HG03354 (cell line): ENCODE results near the gene MYADML2.

Source experiments
- ATAC-seq: cut with Tn5 transposase; IDR thresholded peaks from one replicate; pipeline ENCODE4 v1.9.1; 2021; ENCODE audit warnings: mild to moderate bottlenecking; ENCODE audit not compliant: unreplicated experiment, poor library complexity, severe bottlenecking

MYADML2 gene

GRCh38 chr17:81903415-81903831, 43.6 kb downstream of the MYADML2 start:
- no peak for ATAC-seq

GRCh38 chr17:81902653-81903414, 44.2 kb downstream of the MYADML2 start:
- no peak for ATAC-seq

GRCh38 chr17:81902023-81902652, 44.9 kb downstream of the MYADML2 start, which contains the start of gene NPB:
Gene NPB, plus strand, starts transcription at chr17:81902238. Its CDS starts 40 bp downstream, at chr17:81902278.
- no peak for ATAC-seq

GRCh38 chr17:81901167-81902022, 45.6 kb downstream of the MYADML2 start:
- no peak for ATAC-seq

- ATAC-seq = no peak
Measured at GRCh38 chr17:81900181-81900820, 46.7 kb downstream of the MYADML2 start.

GRCh38 chr17:81899514-81900166, 47.4 kb downstream of the MYADML2 start:
- no peak for ATAC-seq

- ATAC-seq = no peak
Measured at GRCh38 chr17:81898885-81899284, 48.1 kb downstream of the MYADML2 start.

- ATAC-seq = no peak
Measured at GRCh38 chr17:81898029-81898866, 48.8 kb downstream of the MYADML2 start.

GRCh38 chr17:81895400-81895799, 51.6 kb downstream of the MYADML2 start:
- ATAC-seq = no peak

- ATAC-seq = no peak
Measured at GRCh38 chr17:81891303-81891552, 55.8 kb downstream of the MYADML2 start.

GRCh38 chr17:81890447-81891302, 56.4 kb downstream of the MYADML2 start:
- peak; percentile 24 for ATAC-seq
